HG03175 (cell line): ENCODE data around the gene EIF4EBP2.

ENCODE experiments used
- ATAC-seq: cut with Tn5 transposase; IDR thresholded peaks from one replicate; pipeline ENCODE4 v1.9.1; 2021; ENCODE audit warnings: mild to moderate bottlenecking, moderate library complexity; ENCODE audit not compliant: unreplicated experiment

Gene EIF4EBP2, protein sequence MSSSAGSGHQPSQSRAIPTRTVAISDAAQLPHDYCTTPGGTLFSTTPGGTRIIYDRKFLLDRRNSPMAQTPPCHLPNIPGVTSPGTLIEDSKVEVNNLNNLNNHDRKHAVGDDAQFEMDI

DNA sequence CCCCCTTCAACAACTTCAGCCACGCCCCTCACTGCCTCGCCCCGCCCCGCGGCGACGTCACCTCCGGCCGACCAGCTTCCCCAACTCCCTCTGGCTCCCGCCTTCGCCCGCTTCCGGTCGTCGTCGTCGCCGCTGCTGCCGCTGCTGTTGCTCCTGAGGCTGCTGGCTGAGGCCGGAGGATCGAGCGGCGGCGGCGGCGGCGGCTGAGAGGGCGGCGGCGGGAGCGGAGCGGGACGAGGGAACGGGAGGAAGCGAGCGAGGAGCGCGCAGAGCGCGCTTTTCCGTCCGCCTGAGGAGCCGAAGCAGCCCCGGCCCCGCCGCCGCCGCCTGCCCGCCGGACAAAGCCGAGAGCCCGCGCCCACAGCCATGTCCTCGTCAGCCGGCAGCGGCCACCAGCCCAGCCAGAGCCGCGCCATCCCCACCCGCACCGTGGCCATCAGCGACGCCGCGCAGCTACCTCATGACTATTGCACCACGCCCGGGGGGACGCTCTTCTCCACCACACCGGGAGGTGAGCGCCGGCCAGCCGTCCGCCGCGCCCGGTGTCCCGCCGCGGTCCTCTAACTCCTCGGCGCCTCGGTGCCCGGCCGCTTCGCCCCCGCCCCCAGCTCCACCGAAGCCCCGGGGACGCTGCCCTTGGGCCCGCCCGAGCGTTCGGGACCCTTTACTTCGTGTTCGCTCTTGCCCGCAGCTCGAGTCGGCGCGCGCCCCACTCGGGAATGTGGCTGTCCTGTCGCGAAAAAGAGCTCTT, at the start of gene EIF4EBP2:
Gene EIF4EBP2, plus strand, starts transcription at position 110 of the 751 bp plus-strand sequence. Its CDS starts 257 bp downstream, at position 367.
- peak; percentile 80 for ATAC-seq

DNA sequence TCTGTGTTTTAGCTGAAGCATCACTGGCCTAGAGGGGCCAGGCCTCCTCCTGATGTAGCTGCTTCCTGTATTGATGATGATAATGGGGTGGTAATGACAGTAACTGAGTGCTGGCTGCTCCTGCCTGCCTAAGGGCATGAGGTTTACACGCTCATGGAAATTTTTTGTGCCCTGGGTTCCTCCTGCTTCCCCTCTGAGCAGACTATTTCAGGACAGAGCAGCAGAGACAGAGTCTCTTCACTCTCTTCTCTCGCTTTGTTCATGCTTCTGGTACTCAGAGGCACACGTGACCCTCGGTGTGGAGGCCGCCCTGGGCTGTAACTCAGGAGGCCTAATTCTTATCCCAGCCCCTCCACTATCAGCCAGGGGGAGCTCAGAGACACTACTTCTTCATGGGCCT, 49.4 kb upstream of the EIF4EBP2 start:
- no peak for ATAC-seq

- peak; percentile 66 for ATAC-seq
Observed at GRCh38 chr10:70355051-70356021, 48.6 kb upstream of the EIF4EBP2 start.

GRCh38 chr10:70357565-70357964, 46.4 kb upstream of the EIF4EBP2 start:
- no peak for ATAC-seq

- ATAC-seq: no peak
Observed at GRCh38 chr10:70358446-70358845, 45.5 kb upstream of the EIF4EBP2 start.

- no peak for ATAC-seq
Observed at GRCh38 chr10:70359017-70359550, 44.9 kb upstream of the EIF4EBP2 start.

GRCh38 chr10:70360215-70360614, 43.7 kb upstream of the EIF4EBP2 start:
- ATAC-seq: no peak

DNA sequence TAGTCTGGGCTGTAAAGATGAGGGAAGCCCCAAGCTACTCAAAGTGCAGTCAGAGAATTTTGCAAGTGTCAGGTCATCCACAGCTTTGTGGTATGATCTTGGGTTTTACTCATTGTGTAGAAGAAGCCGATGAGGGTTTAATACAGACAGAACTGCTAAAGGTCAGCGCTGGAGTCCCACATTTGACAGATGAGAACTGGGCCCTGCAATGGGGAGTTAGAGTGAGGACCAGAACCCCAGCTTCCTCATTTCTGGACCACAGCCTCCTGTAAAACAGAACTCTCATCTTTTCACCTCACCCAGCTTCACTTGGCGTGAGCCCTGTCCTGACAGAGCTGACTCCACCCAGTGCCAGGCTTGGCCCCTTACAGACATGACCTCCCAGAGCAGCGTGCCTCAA, 41.6 kb upstream of the EIF4EBP2 start:
- no peak for ATAC-seq

DNA sequence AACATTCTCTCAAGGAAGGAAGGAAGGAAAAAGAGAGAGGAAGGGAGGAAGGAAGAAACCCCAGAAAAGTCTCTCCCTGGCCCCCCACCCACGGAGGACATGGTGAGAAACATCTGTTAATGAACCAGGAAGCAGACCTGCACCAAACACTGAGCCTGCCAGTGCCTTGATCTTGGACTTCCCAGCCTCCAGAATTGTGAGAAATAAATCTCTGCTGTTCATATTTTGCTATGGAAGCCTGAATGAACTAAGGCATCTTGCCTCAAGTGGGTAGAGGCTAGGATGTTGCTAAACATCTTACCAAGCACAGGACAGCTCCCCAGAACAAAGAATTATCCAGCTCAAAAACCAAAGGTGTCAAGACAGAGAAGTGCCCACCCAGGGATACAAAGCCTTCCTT, 40.7 kb upstream of the EIF4EBP2 start:
- no peak for ATAC-seq

GRCh38 chr10:70363971-70364771, 39.8 kb upstream of the EIF4EBP2 start:
- ATAC-seq: peak; percentile 91

- no peak for ATAC-seq
Observed at GRCh38 chr10:70364772-70365091, 39.2 kb upstream of the EIF4EBP2 start.

DNA sequence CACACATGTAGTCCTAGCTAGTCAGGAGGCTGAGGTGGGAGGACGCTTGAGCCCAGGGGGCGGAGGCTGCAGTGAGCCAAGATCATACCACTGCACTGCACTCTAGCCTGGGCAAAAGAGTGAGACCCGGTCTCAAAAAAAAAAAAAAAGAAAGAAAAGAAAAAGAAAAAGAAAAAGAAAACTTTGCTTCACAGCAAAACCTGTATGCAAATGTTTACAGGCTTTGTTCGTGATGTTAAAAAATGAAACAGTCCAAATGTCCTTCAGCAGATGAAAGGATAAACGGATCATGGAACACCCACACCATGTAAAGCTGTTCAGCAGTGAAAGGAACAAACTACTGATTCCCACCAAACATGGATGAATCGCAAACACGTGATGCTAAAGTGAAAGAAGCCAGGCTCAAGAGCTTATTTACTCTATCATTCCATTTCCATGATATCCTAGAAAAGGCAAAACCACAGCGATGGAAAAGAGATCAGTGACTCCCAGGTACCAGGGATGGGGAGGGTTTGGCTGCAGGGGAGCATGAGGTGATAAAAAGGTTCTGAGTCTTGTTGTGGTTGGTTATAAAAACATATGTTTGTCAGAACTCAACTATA, 36.6 kb upstream of the EIF4EBP2 start:
- no peak for ATAC-seq

DNA sequence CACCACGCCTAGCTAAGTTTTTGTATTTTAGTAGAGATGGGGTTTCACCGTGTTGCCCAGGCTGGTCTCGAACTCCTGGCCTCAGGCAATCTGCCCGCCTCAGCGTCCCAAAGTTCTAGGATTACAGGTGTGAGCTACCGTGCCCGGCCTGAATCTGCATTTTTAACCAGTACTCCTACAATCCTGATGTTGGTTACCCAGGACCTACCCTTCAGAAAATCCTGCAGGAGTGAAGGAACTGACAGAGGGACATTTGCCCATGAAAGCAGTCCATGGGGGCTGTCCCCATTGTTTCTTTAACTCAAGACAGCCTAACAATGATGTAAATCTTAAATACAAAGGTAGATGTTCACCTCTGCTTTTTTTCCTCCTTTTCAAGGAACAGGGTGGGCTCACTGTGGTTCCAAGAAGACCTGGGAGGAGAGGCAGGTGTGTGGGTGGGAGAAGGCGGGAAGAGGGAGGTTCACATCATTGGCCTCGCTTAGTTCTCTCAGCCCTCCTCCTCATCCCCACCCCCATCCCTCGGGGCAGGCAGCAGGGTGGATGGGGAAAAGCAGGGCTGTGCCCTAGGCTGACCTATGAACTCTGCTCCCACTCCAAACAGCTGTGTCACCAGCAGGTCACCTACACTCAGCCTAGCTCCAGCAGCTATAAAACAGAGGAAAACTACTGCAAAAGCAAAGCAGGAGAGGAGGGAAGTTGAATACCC, 35.0 kb upstream of the EIF4EBP2 start:
- no peak for ATAC-seq

DNA sequence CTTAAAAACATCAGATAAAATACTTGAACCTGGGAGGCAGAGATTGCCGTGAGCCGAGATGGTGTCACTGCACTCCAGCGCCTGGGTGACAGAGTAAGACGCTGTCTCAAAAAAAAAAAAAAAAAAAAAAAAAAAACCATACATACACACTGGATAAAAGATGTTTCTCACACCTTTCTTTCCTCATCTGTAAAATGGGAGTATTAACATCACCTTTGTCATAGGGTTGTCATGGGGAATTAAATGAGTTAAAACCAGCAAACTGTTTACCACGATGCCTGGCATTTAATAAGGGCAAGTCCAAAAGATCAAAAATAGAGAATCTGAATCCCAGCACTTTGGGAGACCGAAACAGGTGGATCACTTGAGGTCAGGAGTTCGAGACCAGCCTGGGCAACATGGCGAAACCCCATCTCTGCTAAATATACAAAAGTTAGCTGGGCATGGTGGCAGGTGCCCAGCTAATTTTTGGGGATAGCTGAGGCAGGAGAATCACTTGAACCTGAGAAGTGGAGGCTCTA, 34.4 kb upstream of the EIF4EBP2 start:
- no peak for ATAC-seq

GRCh38 chr10:70370766-70371165, 33.2 kb upstream of the EIF4EBP2 start:
- no peak for ATAC-seq

DNA sequence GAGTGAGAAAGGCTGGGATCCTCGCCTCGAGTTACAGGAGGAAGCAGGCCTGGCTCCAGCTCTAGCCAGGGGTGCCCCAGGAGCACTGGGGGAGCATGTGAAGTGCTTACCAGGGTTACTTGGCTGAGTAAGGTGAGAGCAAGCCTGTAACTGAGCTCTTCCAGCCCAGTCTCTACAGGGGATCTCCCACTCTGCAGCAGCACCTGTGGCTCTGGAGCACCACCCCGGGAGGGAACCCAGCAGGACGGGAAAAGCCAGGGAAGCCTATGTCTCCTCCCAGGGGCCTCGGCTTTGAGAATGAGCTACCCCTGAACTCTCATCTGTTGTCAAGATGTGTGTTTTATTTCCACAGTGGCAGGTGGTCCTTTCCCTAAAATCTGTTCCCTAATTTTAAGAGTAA, 32.1 kb upstream of the EIF4EBP2 start:
- no peak for ATAC-seq

GRCh38 chr10:70374775-70375614, 28.9 kb upstream of the EIF4EBP2 start:
- no peak for ATAC-seq
